ENCODE data around the gene PGPEP1. TPM values are rescaled to one million over a fixed set of nuclear protein-coding genes. Genes with fewer than 3 reads are reported as not detected.
"Not testable (repeated sequence)": the region's sequence is repeated elsewhere in the genome, so short reads cannot be mapped to it uniquely, and the experiment has no call there.

Gene PGPEP1
- total RNA-seq, 2 experiments from 2014 or later: 20.0 to 20.9 TPM

GRCh38 chr19:18348171-18348570 is 7.8 kb downstream of the PGPEP1 start:
- Mint-ChIP-seq H3K4me1 (peaks cover 4% of the 10 kb centered on the region), H3K36me3 (ENCODE audit: low read depth) (peaks cover 17% of the 10 kb centered on the region), H3K9me3 (ENCODE audit: low read depth) (no peaks in the 10 kb centered on the region), H3K27me3 (no peaks in the 10 kb centered on the region), H3K4me3 (no peak overlapping the region), H3K27ac (no peak overlapping the region)
- POLR2A ChIA-PET: no interaction called here
- CTCF ChIA-PET: interaction anchor here (0.7 kb wide), 1 partner anchor 40 kb away, joined by 4 read pairs; no protein-coding TSS in a partner anchor
- intact Hi-C loops (cut with DNase I, micrococcal nuclease): loop anchor here in 1 of 2 experiments (2.0 kb wide), 1 partner anchor 63 kb away; no protein-coding TSS in a partner anchor
- DNase-seq (no peak), ATAC-seq (no peak)

- not testable (repeated sequence) for H3K4me1 Mint-ChIP-seq; H3K27ac Mint-ChIP-seq; ATAC-seq; H3K4me3 Mint-ChIP-seq; H3K27me3 Mint-ChIP-seq; DNase-seq; H3K9me3 Mint-ChIP-seq (ENCODE audit: low read depth)
- ChIA-PET CTCF (interaction anchor here (1.6 to 2.2 kb wide), 2 partner anchors 61 to 65 kb away, joined by 6 read pairs; no protein-coding TSS in a partner anchor), POLR2A (interaction anchor here (0.7 kb wide), 1 partner anchor 319 kb away, joined by 7 read pairs; no protein-coding TSS in a partner anchor)
- peaks cover 22% of the 10 kb centered on the region for H3K36me3 Mint-ChIP-seq (ENCODE audit: low read depth)
- intact Hi-C loops (cut with DNase I, micrococcal nuclease): loop anchor here (1.0 to 2.0 kb wide), 2 partner anchors 61 to 62 kb away; no protein-coding TSS in a partner anchor
Observed at GRCh38 chr19:18348818-18349339, 8.5 kb downstream of the PGPEP1 start.

- DNase-seq (peak; percentile 70), ATAC-seq (no peak)
- POLR2A ChIA-PET: interaction anchor here (0.7 kb wide), 1 partner anchor 320 kb away, joined by 7 read pairs; no protein-coding TSS in a partner anchor
- Mint-ChIP-seq H3K36me3 (ENCODE audit: low read depth) (peaks cover 22% of the 10 kb centered on the region), H3K9me3 (ENCODE audit: low read depth) (no peaks in the 10 kb centered on the region), H3K27me3 (no peaks in the 10 kb centered on the region), H3K4me3 (no peak overlapping the region), H3K27ac (no peak overlapping the region), H3K4me1 (no peaks in the 10 kb centered on the region)
- intact Hi-C loops (cut with DNase I, micrococcal nuclease): loop anchor here (1.0 to 2.0 kb wide), 2 partner anchors 61 kb away; no protein-coding TSS in a partner anchor
- CTCF ChIA-PET: interaction anchor here (0.9 to 2.2 kb wide), 6 partner anchors 10 to 134 kb away, joined by 3 to 6 read pairs (median 4); no protein-coding TSS in a partner anchor
Observed at GRCh38 chr19:18349524-18350128, 9.2 kb downstream of the PGPEP1 start.

GRCh38 chr19:18350490-18350889 is 10.1 kb downstream of the PGPEP1 start:
- DNase-seq: no peak
- Mint-ChIP-seq H3K4me3 (no peak overlapping the region), H3K9me3 (ENCODE audit: low read depth) (no peaks in the 10 kb centered on the region), H3K27me3 (no peaks in the 10 kb centered on the region), H3K36me3 (ENCODE audit: low read depth) (peaks cover 24% of the 10 kb centered on the region), H3K27ac (no peak overlapping the region), H3K4me1 (no peaks in the 10 kb centered on the region)
- intact Hi-C loops (cut with DNase I, micrococcal nuclease): no loop called here
- ChIA-PET CTCF (interaction anchor here (0.9 to 2.2 kb wide), 6 partner anchors 10 to 135 kb away, joined by 3 to 6 read pairs (median 4); no protein-coding TSS in a partner anchor), POLR2A (no interaction called here)
- ATAC-seq: no peak

- ATAC-seq: no peak
- ChIA-PET CTCF (no interaction called here), POLR2A (no interaction called here)
- peaks cover 28% of the 10 kb centered on the region for H3K36me3 Mint-ChIP-seq (ENCODE audit: low read depth)
- no peak overlapping the region for H3K27ac Mint-ChIP-seq
- no peak for DNase-seq
- no peaks in the 10 kb centered on the region for H3K27me3 Mint-ChIP-seq
- H3K4me3 Mint-ChIP-seq: no peak overlapping the region
- intact Hi-C loops (cut with DNase I, micrococcal nuclease): no loop called here
- no peaks in the 10 kb centered on the region for H3K4me1 Mint-ChIP-seq
- H3K9me3 Mint-ChIP-seq (ENCODE audit: low read depth): no peaks in the 10 kb centered on the region
Observed at GRCh38 chr19:18351544-18351943, 11.1 kb downstream of the PGPEP1 start.

- Mint-ChIP-seq H3K9me3 (ENCODE audit: low read depth) (no peaks in the 10 kb centered on the region), H3K36me3 (ENCODE audit: low read depth) (peaks cover 35% of the 10 kb centered on the region), H3K27me3 (no peaks in the 10 kb centered on the region), H3K4me3 (no peak overlapping the region), H3K4me1 (no peaks in the 10 kb centered on the region), H3K27ac (no peak overlapping the region)
- ChIA-PET CTCF (interaction anchor here (0.6 to 1.3 kb wide), 2 partner anchors 36 to 176 kb away, joined by 3 read pairs; no protein-coding TSS in a partner anchor), POLR2A (no interaction called here)
- DNase-seq: no peak
- no peak for ATAC-seq
- intact Hi-C loops (cut with DNase I, micrococcal nuclease): no loop called here
Observed at GRCh38 chr19:18353378-18354005, 13.1 kb downstream of the PGPEP1 start.

GRCh38 chr19:18354743-18355142 is 14.3 kb downstream of the PGPEP1 start:
- peaks cover 34% of the 10 kb centered on the region for H3K36me3 Mint-ChIP-seq (ENCODE audit: low read depth)

GRCh38 chr19:18357041-18357440 is 16.6 kb downstream of the PGPEP1 start:
- no peak for DNase-seq
- no peaks in the 10 kb centered on the region for H3K9me3 Mint-ChIP-seq (ENCODE audit: low read depth)
- H3K4me1 Mint-ChIP-seq: no peaks in the 10 kb centered on the region
- POLR2A ChIA-PET: no interaction called here
- H3K4me3 Mint-ChIP-seq: no peak overlapping the region
- peaks cover 37% of the 10 kb centered on the region for H3K36me3 Mint-ChIP-seq (ENCODE audit: low read depth)
- intact Hi-C loops (cut with DNase I, micrococcal nuclease): no loop called here
- no peak for ATAC-seq
- CTCF ChIA-PET: interaction anchor here (0.7 to 1.2 kb wide), 4 partner anchors 13 to 56 kb away, joined by 3 to 4 read pairs (median 3); no protein-coding TSS in a partner anchor
- no peaks in the 10 kb centered on the region for H3K27me3 Mint-ChIP-seq
- H3K27ac Mint-ChIP-seq: no peak overlapping the region

More at GRCh38 chr19:18354743-18355142, 14.3 kb downstream of the PGPEP1 start:
- H3K4me1 Mint-ChIP-seq; ATAC-seq; H3K4me3 Mint-ChIP-seq; intact Hi-C loops (cut with DNase I, micrococcal nuclease); H3K9me3 Mint-ChIP-seq (ENCODE audit: low read depth); POLR2A ChIA-PET; DNase-seq; H3K27me3 Mint-ChIP-seq; H3K27ac Mint-ChIP-seq: not testable (repeated sequence)
- CTCF ChIA-PET: interaction anchor here (1.3 kb wide), 1 partner anchor 34 kb away, joined by 3 read pairs; no protein-coding TSS in a partner anchor

GRCh38 chr19:18361646-18362045 is 21.2 kb downstream of the PGPEP1 start:
- no peak for ATAC-seq
- intact Hi-C loops (cut with DNase I, micrococcal nuclease): no loop called here
- DNase-seq: no peak
- Mint-ChIP-seq H3K4me1 (peaks cover 8% of the 10 kb centered on the region), H3K27ac (no peak overlapping the region), H3K27me3 (no peaks in the 10 kb centered on the region), H3K4me3 (no peak overlapping the region), H3K36me3 (ENCODE audit: low read depth) (peaks cover 45% of the 10 kb centered on the region), H3K9me3 (ENCODE audit: low read depth) (no peaks in the 10 kb centered on the region)
- POLR2A ChIA-PET: no interaction called here
- CTCF ChIA-PET: no interaction called here

- Mint-ChIP-seq H3K36me3 (ENCODE audit: low read depth) (peaks cover 35% of the 10 kb centered on the region), H3K4me1 (peaks cover 8% of the 10 kb centered on the region), H3K4me3 (no peak overlapping the region), H3K27ac (no peak overlapping the region), H3K9me3 (ENCODE audit: low read depth) (no peaks in the 10 kb centered on the region), H3K27me3 (no peaks in the 10 kb centered on the region)
- ATAC-seq (no peak), DNase-seq (no peak)
- ChIA-PET CTCF (interaction anchor here (0.6 to 4.7 kb wide), 4 partner anchors 17 to 88 kb away, joined by 3 to 21 read pairs (median 4); no protein-coding TSS in a partner anchor), POLR2A (no interaction called here)
- intact Hi-C loops (cut with DNase I, micrococcal nuclease): no loop called here
Observed at GRCh38 chr19:18362934-18363542, 22.6 kb downstream of the PGPEP1 start.

GRCh38 chr19:18363787-18364186 is 23.4 kb downstream of the PGPEP1 start:
- DNase-seq: no peak
- Mint-ChIP-seq H3K36me3 (ENCODE audit: low read depth) (peaks cover 33% of the 10 kb centered on the region), H3K4me3 (no peak overlapping the region), H3K27me3 (no peaks in the 10 kb centered on the region), H3K4me1 (peaks cover 8% of the 10 kb centered on the region), H3K9me3 (ENCODE audit: low read depth) (no peaks in the 10 kb centered on the region), H3K27ac (no peak overlapping the region)
- ChIA-PET POLR2A (no interaction called here), CTCF (interaction anchor here (1.4 to 4.7 kb wide), 2 partner anchors 24 to 85 kb away, joined by 5 to 21 read pairs; no protein-coding TSS in a partner anchor)
- ATAC-seq: no peak
- intact Hi-C loops (cut with DNase I, micrococcal nuclease): no loop called here

All from activated CD4-positive, alpha-beta T cell treated with anti-CD3 and anti-CD28 coated beads for 36 hours (primary cell).